Cardiac fibroblast (primary cell): ENCODE results near the gene IRF4.

ENCODE experiments used
- DNase-seq, 2 donors: peaks; one replicate each; pipeline versions ENCODE4 v3.0.0 to v3.0.0-alpha.2; 2010; ENCODE audit warnings: low read depth in 2 of 2
- H3K4me3 ChIP-seq, 2 donors: replicated peaks in 1 of 2; 1 replicate in 1 of 2; 2 replicates in 1 of 2; pipeline ENCODE4 v1.5.1; 2011; ENCODE audit warnings: low read depth in 2 of 2, low read length in 2 of 2, mild to moderate bottlenecking in 2 of 2, moderate library complexity in 1 of 2
- TF ChIP-seq, protein P1 (sequence below): IDR thresholded peaks from one replicate; pipeline ENCODE4 v1.5.1; 2011; ENCODE audit warnings: low read depth, mild to moderate bottlenecking, low read length, inconsistent platforms

The IRF4 gene

DNA sequence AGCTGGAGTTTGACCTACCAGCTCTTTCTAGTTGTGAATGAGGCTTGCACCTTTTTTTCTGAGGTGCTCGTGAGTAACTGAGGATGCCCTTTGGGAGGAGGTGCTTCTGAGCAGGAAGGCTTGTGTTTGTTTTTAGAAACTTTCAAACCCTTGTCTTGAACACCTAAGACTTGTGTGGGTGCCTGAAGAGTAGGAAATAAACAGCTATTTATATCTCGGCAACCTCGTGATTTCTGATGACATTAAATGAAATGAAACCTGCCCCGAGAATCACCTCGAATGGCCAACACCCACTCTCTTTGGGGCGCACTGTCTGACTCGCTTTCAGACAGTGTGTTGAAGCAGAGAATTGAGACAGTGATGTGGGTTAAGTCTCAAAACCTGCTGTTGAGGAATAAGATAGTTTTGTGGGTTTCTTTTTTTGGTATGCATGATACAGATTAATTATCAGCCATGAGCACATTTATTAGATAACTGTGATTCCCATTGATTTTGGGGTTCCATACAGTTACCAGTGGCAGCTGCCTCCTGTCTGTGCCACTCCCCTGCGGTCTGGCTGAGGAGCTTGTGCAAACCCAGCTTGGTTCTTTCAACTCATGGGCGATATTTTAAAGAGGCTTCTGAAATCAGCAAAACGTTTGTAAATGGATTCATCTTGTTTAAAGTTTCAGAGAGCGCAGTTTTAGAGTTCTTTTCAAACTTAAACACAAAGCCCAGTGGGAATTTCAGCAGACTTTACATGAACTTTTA is 8.4 kb downstream of the IRF4 start:
- no peak for DNase-seq
- TF ChIP-seq, protein P1, sequence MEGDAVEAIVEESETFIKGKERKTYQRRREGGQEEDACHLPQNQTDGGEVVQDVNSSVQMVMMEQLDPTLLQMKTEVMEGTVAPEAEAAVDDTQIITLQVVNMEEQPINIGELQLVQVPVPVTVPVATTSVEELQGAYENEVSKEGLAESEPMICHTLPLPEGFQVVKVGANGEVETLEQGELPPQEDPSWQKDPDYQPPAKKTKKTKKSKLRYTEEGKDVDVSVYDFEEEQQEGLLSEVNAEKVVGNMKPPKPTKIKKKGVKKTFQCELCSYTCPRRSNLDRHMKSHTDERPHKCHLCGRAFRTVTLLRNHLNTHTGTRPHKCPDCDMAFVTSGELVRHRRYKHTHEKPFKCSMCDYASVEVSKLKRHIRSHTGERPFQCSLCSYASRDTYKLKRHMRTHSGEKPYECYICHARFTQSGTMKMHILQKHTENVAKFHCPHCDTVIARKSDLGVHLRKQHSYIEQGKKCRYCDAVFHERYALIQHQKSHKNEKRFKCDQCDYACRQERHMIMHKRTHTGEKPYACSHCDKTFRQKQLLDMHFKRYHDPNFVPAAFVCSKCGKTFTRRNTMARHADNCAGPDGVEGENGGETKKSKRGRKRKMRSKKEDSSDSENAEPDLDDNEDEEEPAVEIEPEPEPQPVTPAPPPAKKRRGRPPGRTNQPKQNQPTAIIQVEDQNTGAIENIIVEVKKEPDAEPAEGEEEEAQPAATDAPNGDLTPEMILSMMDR: no peak
- no peak overlapping the region for H3K4me3 ChIP-seq

DNA sequence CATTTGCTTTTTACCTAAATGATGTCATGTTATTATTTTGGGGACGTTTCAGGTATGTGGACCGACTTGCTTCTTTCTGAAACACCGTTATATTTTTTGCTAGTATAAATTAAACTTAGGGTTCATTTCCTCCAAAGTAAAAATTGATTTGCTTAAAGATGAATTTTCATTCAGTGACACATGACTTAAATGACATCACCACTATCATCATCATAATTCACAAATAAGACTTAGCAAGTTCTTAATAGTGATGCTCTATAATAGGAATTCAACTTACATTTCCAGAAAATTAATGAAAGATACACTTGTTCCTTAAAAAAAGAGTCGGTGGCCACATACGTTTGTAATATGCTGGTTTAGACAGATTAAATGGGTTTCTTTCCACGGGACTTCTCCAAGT is 9.3 kb downstream of the IRF4 start:
- DNase-seq: no peak
- H3K4me3 ChIP-seq: no peak overlapping the region

DNA sequence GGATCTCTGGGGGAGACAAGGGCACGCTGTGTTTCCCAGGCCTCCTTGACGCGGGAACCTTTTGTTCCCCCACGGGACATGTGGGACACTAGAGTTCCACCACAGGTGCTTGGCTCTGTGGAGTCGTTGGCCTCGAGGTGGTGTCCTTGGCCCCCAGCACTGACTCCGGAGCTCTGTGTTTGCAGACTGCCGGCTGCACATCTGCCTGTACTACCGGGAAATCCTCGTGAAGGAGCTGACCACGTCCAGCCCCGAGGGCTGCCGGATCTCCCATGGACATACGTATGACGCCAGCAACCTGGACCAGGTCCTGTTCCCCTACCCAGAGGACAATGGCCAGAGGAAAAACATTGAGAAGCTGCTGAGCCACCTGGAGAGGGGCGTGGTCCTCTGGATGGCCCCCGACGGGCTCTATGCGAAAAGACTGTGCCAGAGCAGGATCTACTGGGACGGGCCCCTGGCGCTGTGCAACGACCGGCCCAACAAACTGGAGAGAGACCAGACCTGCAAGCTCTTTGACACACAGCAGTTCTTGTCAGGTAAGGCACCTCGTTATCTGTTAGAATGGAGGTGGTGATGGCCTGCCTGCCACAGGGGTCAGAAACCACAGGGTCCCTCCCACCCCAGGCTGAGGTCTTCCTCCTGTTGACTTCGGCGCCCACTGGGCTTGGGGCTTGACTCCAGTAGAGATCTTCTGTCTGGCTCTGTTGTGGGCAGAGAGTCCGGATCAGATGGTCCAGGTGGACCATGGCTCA is 9.9 kb downstream of the IRF4 start:
- no peak overlapping the region for H3K4me3 ChIP-seq
- no peak for DNase-seq
- TF ChIP-seq, protein P1: no peak

More for the DNA sequence above, 9.3 kb downstream of the IRF4 start:
- TF ChIP-seq, protein P1: no peak

DNA sequence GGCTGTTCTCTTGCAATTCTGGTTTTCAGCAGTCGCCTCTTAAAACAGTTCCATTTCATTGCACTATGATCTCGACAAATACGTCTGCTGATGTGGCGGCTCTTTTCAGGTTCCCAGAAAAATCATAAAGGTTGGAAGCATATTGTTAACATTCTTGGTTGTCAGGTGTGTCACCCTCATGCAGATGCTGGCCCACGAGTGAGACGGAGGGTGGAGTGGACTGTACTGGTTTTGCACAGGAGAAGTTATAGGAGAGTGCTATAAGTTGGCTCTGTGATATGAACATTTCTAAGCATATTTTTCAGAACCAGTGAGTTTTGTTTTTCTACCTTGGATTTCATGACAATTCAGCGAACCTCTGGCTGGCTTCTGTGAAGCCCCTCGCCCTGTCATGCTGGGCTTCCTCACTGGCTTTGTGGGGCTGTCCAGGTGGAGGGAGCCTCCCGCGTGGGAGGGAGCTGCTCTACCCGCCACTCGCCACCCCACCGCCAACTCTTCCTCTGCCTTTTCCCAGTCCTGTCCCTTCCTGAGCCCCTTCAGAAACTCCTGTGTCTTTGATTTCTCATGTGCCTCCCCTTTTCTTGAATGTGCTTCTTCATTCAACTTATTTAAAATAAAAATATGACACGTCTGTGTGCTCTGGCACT is 10.6 kb downstream of the IRF4 start:
- TF ChIP-seq, protein P1: no peak
- DNase-seq: no peak
- no peak overlapping the region for H3K4me3 ChIP-seq

DNA sequence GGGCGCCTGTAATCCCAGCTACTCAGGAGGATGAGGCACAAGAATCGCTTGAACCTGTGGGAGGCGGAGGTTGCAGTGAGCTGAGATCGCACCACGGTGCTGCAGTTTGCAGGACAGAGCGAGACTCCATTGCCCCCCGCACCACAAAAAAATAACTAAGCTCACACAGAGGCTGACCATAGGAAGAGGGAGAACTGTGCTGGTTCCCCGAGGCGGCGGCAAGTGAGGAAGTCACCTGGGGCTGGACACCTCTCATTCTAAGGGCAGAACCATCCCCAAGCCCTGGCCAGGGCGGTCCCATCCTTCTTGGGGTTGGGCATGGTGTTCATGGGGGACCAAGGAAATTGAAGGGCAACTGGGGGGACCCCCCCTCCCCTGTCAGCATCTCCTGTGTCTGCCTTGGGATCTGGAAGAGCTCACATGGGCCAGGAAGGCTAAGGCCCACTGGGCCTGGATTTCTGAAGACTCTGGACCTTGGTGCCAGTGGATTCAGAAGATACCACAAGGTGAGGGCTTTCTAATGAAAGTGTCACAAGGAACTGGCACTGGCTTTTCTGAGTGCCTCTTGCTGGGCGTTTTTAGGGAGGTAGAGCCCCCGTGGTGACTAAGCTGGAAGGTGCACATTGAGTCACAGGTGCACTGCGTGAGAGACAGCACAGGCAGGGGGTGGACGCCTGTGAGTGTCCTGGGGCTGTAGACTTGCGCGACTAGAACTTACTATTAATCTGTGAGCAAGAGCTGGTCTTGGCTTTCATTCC is 11.5 kb downstream of the IRF4 start:
- H3K4me3 ChIP-seq: no peak overlapping the region
- no peak for DNase-seq
- TF ChIP-seq, protein P1: no peak

DNA sequence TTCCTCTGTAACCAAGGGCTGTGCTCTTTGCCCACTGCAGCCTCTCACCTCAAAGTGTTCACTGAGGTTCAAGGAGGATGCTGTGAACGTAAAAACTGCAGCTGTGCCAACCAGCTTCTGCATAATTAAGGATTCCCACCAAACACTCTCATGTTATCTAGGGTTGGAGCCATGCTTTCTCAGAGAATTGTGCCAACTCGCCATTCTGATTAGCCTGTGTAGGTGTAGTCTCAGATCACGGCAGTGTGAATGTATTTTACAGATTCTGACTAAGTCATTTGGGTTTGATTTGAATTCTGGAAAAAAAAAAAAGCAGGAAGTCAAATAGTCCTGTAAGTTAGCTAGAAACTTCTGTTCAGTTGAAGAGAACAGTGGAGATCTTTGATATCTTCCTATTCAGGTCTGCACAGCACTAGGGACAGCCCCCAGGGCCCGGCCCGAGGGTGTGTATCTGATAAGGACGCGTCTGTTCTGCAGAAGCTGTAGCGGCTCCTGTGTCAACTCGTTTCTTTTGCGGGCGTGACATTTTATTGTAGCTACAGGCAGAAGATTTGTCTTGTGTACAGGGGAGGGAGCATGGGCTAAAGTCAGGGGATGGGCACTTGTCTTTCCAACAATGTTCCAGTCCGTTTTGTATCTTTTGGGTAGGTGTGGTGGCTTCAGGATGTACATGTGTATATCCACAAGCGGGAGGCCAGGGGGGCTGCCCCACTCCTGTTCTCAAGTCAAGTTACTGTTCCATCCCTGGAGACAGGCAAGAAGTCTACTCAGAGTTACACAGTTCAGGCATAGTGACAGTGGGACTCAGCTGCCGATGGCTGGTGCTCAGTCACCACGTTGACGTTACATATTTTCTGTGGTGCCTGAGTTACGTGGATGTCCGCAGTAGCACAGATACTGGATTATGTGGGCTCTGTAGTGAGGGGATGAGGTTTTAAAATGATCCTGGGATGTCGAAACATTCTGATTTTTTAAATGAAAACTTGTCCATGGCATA is 12.4 kb downstream of the IRF4 start:
- no peak overlapping the region for H3K4me3 ChIP-seq
- no peak for DNase-seq
- TF ChIP-seq, protein P1: no peak
